HUES48 (cell line): ENCODE data around the gene FAM184A.
"Not testable (repeated sequence)": the region's sequence is repeated elsewhere in the genome, so short reads cannot be mapped to it uniquely, and the experiment has no call there.

Experiments
- H3K27ac ChIP-seq: one replicate; pipeline ENCODE4 v1.7.0; 2013; ENCODE audit warnings: low read depth, low read length, inconsistent platforms
- H3K27me3 ChIP-seq: 2 replicates; pipeline ENCODE4 v1.6.1; 2013; ENCODE audit warnings: mild to moderate bottlenecking, low read length; ENCODE audit not compliant: control insufficient read depth, insufficient read depth
- H3K36me3 ChIP-seq: 2 replicates; pipeline ENCODE4 v1.6.1; 2013; ENCODE audit warnings: low read length; ENCODE audit not compliant: control insufficient read depth, insufficient read depth
- H3K4me1 ChIP-seq: 2 replicates; pipeline ENCODE4 v1.6.1; 2013; ENCODE audit warnings: mild to moderate bottlenecking, low read length; ENCODE audit not compliant: control insufficient read depth, insufficient read depth
- H3K4me3 ChIP-seq: 2 replicates; pipeline ENCODE4 v1.5.1; 2013; ENCODE audit warnings: mild to moderate bottlenecking, low read depth, low read length
- H3K9ac ChIP-seq: 2 replicates; pipeline ENCODE4 v1.6.1; 2013; ENCODE audit warnings: mild to moderate bottlenecking, low read depth, low read length, moderate library complexity
- H3K9me3 ChIP-seq: 2 replicates; pipeline ENCODE4 v1.6.1; 2013; ENCODE audit warnings: low read length; ENCODE audit not compliant: control insufficient read depth, insufficient read depth

The FAM184A gene

DNA sequence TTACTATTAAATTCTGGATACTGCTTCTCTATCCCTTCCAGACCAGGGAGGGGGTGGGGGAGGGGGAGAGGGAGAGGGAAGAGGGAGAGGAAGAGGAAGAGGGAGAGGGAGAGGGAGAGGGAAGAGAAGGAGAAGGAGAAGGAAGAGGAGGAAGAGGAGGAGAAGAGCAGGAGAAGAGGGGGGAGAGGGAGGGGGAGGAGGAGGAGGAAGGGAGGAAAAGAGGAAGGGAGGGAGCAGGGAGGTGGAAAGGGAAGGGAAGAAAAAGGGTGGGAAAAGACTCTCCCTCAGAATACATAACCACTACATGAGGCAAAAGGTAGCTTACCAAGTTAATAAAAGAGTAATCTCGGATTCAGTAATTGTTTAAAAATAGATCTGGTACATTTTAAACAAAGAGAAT, 46.0 kb downstream of the FAM184A start:
- Histone ChIP-seq H3K36me3 (no peaks in the 10 kb centered on the region), H3K27me3 (peaks cover 13% of the 10 kb centered on the region; the same call in 1 of the 2 replicates), H3K4me3 (no peak overlapping the region), H3K9ac (no peak overlapping the region), H3K4me1 (peaks cover 48% of the 10 kb centered on the region), H3K9me3 (no peaks in the 10 kb centered on the region), H3K27ac (no peak overlapping the region)

GRCh38 chr6:119030759-119031158, 47.7 kb downstream of the FAM184A start:
- Histone ChIP-seq H3K4me1 (peaks cover 47% of the 10 kb centered on the region), H3K9ac (no peak overlapping the region), H3K27ac (no peak overlapping the region), H3K27me3 (peaks cover 13% of the 10 kb centered on the region; the same call in 1 of the 2 replicates), H3K36me3 (no peaks in the 10 kb centered on the region), H3K4me3 (no peak overlapping the region), H3K9me3 (no peaks in the 10 kb centered on the region)

- peak overlapping the region; percentile 90 for H3K27ac ChIP-seq
- H3K9ac ChIP-seq = no peak overlapping the region
- peaks cover 13% of the 10 kb centered on the region; the same call in 1 of the 2 replicates for H3K27me3 ChIP-seq
- no peak overlapping the region; the same call in 1 of the 2 replicates for H3K4me3 ChIP-seq
- peaks cover 57% of the 10 kb centered on the region for H3K4me1 ChIP-seq
- H3K9me3 ChIP-seq = no peaks in the 10 kb centered on the region
- H3K36me3 ChIP-seq = no peaks in the 10 kb centered on the region
Observed at GRCh38 chr6:119028091-119028490, 50.4 kb downstream of the FAM184A start.

- H3K9ac ChIP-seq = no peak overlapping the region
- no peaks in the 10 kb centered on the region for H3K36me3 ChIP-seq
- peaks cover 13% of the 10 kb centered on the region; the same call in 1 of the 2 replicates for H3K27me3 ChIP-seq
- H3K27ac ChIP-seq = peak overlapping the region; percentile 90
- no peak overlapping the region; the same call in 1 of the 2 replicates for H3K4me3 ChIP-seq
- peaks cover 60% of the 10 kb centered on the region for H3K4me1 ChIP-seq
- no peaks in the 10 kb centered on the region for H3K9me3 ChIP-seq
Observed at GRCh38 chr6:119027465-119027864, 51.0 kb downstream of the FAM184A start.

GRCh38 chr6:119026822-119027221, 51.6 kb downstream of the FAM184A start:
- no peak overlapping the region; the same call in 1 of the 2 replicates for H3K9ac ChIP-seq
- no peak overlapping the region for H3K4me3 ChIP-seq
- no peaks in the 10 kb centered on the region for H3K9me3 ChIP-seq
- H3K36me3 ChIP-seq = no peaks in the 10 kb centered on the region
- H3K27ac ChIP-seq = peak overlapping the region; percentile 90
- peaks cover 60% of the 10 kb centered on the region for H3K4me1 ChIP-seq
- H3K27me3 ChIP-seq = peaks cover 13% of the 10 kb centered on the region; the same call in 1 of the 2 replicates

DNA sequence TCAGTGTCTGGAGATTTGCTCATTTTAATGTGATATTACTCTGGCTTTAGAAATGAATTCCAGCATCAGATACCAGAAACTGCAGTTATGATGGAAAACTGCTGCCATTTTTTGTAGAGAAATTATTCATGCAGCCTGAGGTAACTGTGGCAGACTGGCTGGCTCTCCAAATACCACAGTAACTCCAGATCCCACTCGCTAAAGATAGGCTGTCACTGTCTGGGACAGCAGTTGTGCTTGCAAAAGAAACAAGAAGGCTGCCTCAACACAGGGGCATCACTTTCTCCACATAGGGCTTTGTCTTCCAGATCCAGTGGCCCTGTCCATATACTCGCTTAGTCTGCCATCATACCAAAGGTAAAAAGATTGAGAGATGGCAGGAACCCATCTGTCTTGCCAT, 52.7 kb downstream of the FAM184A start:
- Histone ChIP-seq H3K9ac (no peak overlapping the region), H3K4me1 (peaks cover 60% of the 10 kb centered on the region), H3K36me3 (0 out of 2 replicates have a peak, but pooled peaks cover 4% of the 10 kb centered on the region), H3K27ac (peak overlapping the region; percentile 90), H3K9me3 (no peaks in the 10 kb centered on the region), H3K27me3 (peaks cover 13% of the 10 kb centered on the region; the same call in 1 of the 2 replicates), H3K4me3 (no peak overlapping the region)

GRCh38 chr6:119024111-119024510, 54.4 kb downstream of the FAM184A start:
- Histone ChIP-seq H3K4me3 (no peak overlapping the region; the same call in 1 of the 2 replicates), H3K27ac (peak overlapping the region; percentile 53), H3K27me3 (peaks cover 10% of the 10 kb centered on the region; the same call in 1 of the 2 replicates), H3K4me1 (peaks cover 60% of the 10 kb centered on the region), H3K9ac (no peak overlapping the region), H3K36me3 (peaks cover 9% of the 10 kb centered on the region; the same call in 1 of the 2 replicates), H3K9me3 (no peaks in the 10 kb centered on the region)

DNA sequence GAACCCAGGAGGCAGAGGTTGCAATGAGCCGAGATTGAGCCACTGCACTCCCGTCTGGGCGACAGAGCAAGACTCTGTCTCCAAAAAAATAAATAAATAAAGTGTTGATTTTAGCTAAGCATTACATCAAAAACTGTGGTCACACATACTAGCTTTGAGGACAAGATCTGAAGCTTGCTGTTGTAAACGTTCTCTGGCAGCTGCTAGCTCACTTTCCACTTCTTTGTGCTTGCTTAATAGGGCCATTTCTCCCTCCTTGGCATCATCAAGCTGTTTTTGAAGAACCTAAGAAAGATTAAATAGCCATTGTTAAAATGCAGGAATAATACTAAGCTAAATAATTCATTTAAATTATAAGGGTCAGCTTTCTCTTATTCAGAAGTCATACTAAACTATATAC, 55.7 kb downstream of the FAM184A start:
- Histone ChIP-seq H3K27ac (no peak overlapping the region), H3K36me3 (peaks cover 9% of the 10 kb centered on the region; the same call in 1 of the 2 replicates), H3K9ac (no peak overlapping the region), H3K27me3 (no peaks in the 10 kb centered on the region), H3K4me1 (peaks cover 49% of the 10 kb centered on the region), H3K9me3 (no peaks in the 10 kb centered on the region), H3K4me3 (no peak overlapping the region)

DNA sequence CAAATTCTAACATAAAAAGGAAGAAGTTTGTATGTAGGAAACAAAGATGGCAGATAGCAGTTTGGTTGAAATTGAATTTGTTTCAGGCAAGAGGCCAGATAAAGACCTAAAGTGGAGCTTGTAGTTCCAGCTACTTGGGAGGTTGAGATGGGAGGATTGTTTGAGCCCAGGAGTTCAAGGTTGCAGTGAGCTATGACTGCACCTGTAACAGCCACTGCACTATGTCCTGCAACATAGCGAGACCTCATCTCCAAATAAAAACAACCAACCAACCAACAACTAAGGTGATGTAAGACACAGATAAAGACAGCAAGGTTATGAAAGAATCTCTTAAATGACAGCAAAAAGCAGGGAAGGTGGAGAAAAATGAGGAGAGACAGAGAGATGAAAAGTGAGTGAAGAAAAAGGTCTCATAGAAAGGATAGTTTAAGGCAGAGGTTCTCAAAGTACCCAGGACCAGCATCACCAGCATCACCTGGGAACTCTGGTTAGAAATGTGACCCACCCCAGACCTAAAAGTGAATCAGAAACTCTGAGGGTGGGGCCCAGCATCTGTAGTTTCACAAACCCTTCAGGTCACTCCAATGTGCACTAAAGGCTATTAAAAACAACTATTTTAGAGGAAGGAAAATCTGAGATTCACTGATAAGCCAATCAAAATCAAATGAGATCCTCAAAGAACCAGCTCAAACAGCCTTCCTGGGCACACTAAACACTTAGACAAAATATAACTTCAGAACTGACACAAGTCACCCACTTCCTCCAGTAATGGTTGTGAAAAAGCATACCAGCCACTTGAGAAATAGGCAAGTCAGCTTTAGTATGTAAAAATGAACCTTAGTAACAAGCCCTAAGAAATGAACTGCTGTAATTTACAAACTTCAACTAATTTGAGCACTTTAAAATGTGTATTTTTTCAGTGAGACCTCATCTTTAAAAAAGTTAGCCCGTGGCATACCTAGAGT, 57.6 kb downstream of the FAM184A start:
- H3K9me3 ChIP-seq = no peaks in the 10 kb centered on the region
- peaks cover 12% of the 10 kb centered on the region; the same call in 1 of the 2 replicates for H3K36me3 ChIP-seq
- no peak overlapping the region for H3K4me3 ChIP-seq
- peaks cover 32% of the 10 kb centered on the region for H3K4me1 ChIP-seq
- no peaks in the 10 kb centered on the region for H3K27me3 ChIP-seq
- H3K27ac ChIP-seq = no peak overlapping the region
- H3K9ac ChIP-seq = no peak overlapping the region

GRCh38 chr6:119015165-119015564, 63.3 kb downstream of the FAM184A start:
- not testable (repeated sequence) for H3K9ac ChIP-seq, H3K27me3 ChIP-seq, H3K4me1 ChIP-seq, H3K4me3 ChIP-seq, H3K27ac ChIP-seq, H3K9me3 ChIP-seq, H3K36me3 ChIP-seq

DNA sequence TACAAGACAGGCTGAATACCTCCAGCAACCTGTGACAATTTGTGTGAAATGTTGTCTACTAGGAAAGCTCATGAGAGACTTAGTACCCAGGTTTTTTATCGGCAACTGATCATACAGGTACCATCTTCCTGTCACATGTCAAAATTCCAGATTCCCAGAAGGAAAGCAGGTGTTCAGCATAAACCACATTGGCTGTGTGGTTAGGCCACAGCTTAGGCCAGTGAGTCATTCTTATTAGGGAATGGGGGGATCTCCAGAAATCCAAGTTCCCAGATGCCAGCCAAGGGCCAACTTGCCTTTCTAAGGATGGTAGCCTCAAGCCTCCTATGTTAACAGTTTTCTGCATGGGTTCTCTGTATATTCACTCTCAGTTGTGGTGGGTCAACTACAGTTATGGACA, 65.9 kb downstream of the FAM184A start:
- Histone ChIP-seq H3K4me3 (no peak overlapping the region), H3K9ac (no peak overlapping the region), H3K9me3 (no peaks in the 10 kb centered on the region), H3K36me3 (peaks cover 5% of the 10 kb centered on the region; the same call in 1 of the 2 replicates), H3K4me1 (no peaks in the 10 kb centered on the region), H3K27ac (no peak overlapping the region), H3K27me3 (no peaks in the 10 kb centered on the region)
